ENCODE data around the gene ATP8A2.

ATP8A2 gene

GRCh38 chr13:25932365-25932764 lies 560.6 kb downstream of the ATP8A2 start:
- DNase-seq (ENCODE audit: extremely low spot score), result no peak
- ChIA-PET POLR2A (no interaction called here), CTCF (no interaction called here)
- TF ChIP-seq CTCF (IDR thresholded peaks at IDR 0.05; ENCODE audit: control extremely low read depth, extremely low read depth, low read depth, missing control alignments), result no peak

GRCh38 chr13:25933520-25933919 lies 561.7 kb downstream of the ATP8A2 start:
- ChIA-PET CTCF (no interaction called here), POLR2A (no interaction called here)

GRCh38 chr13:25934127-25934526 lies 562.4 kb downstream of the ATP8A2 start:
- TF ChIP-seq CTCF (IDR thresholded peaks at IDR 0.05; ENCODE audit: control extremely low read depth, extremely low read depth, low read depth, missing control alignments), result no peak
- CTCF ChIA-PET, result no interaction called here
- DNase-seq (ENCODE audit: extremely low spot score), result no peak
- POLR2A ChIA-PET, result no interaction called here

More at GRCh38 chr13:25933520-25933919, 561.7 kb downstream of the ATP8A2 start:
- TF ChIP-seq CTCF (IDR thresholded peaks at IDR 0.05; ENCODE audit: control extremely low read depth, extremely low read depth, low read depth, missing control alignments), result no peak
- DNase-seq (ENCODE audit: extremely low spot score), result no peak

GRCh38 chr13:25939961-25940687 lies 568.4 kb downstream of the ATP8A2 start:
- POLR2A ChIA-PET, result no interaction called here
- TF ChIP-seq CTCF (IDR thresholded peaks at IDR 0.05; ENCODE audit: control extremely low read depth, extremely low read depth, low read depth, missing control alignments), result no peak
- no peak for DNase-seq (ENCODE audit: extremely low spot score)
- CTCF ChIA-PET, result no interaction called here

GRCh38 chr13:25943081-25943480 lies 571.3 kb downstream of the ATP8A2 start:
- ChIA-PET POLR2A (no interaction called here), CTCF (no interaction called here)
- DNase-seq (ENCODE audit: extremely low spot score), result no peak
- TF ChIP-seq CTCF (IDR thresholded peaks at IDR 0.05; ENCODE audit: control extremely low read depth, extremely low read depth, low read depth, missing control alignments), result no peak

GRCh38 chr13:25943658-25944057 lies 571.9 kb downstream of the ATP8A2 start:
- no peak for DNase-seq (ENCODE audit: extremely low spot score)
- CTCF ChIA-PET, result interaction anchor here (1.0 kb wide), 1 partner anchor 15 kb away, joined by 3 read pairs; no protein-coding TSS in a partner anchor
- POLR2A ChIA-PET, result no interaction called here
- no peak for TF ChIP-seq CTCF (IDR thresholded peaks at IDR 0.05; ENCODE audit: control extremely low read depth, extremely low read depth, low read depth, missing control alignments)
